Tibial nerve (tissue), 4 donors: ENCODE results near the gene ACBD6. TPM values are rescaled to one million over a fixed set of nuclear protein-coding genes. Genes with fewer than 3 reads are reported as not detected.

Experiments
- DNase-seq, 2 donors: peaks; one replicate each; pipeline ENCODE4 v3.0.0-alpha.2; 2019; ENCODE audit warnings: low spot score in 2 of 2
- H3K27ac ChIP-seq, 4 donors: fragments of 200-600 bp; sonication (generic) in 3 of 4; one replicate each; pipeline ENCODE4 v1.5.1; 2017 to 2019; ENCODE audit warnings: mild to moderate bottlenecking in 1 of 4
- H3K27me3 ChIP-seq, 2 donors: fragments of 200-600 bp; sonication (generic) in 1 of 2; one replicate each; pipeline versions ENCODE4 v1.5.1 to v1.6.0; 2017 to 2019
- H3K36me3 ChIP-seq, 3 donors: fragments of 200-600 bp; sonication (generic); one replicate each; pipeline ENCODE4 v1.5.1; 2018 to 2019
- H3K4me1 ChIP-seq, 4 donors: fragments of 200-600 bp; sonication (generic) in 3 of 4; one replicate each; pipeline ENCODE4 v1.5.1; 2017 to 2019
- H3K4me3 ChIP-seq, 4 donors: fragments of 200-600 bp; sonication (generic) in 3 of 4; one replicate each; pipeline ENCODE4 v1.5.1; 2017 to 2019; ENCODE audit warnings: mild to moderate bottlenecking in 1 of 4, moderate library complexity in 1 of 4
- H3K9me3 ChIP-seq, 4 donors: fragments of 200-600 bp; sonication (generic) in 3 of 4; one replicate each; pipeline ENCODE4 v1.5.1; 2017 to 2019
- EP300 ChIP-seq, 2 donors: sonication (generic); formaldehyde crosslinking; IDR thresholded peaks; one replicate each; pipeline ENCODE4 v1.6.1; 2017; ENCODE audit warnings: antibody characterized with exemption in 2 of 2, mild to moderate bottlenecking in 1 of 2
- POLR2A ChIP-seq, 2 donors: fragments of 450-650 bp; IDR thresholded peaks; one replicate each; pipeline ENCODE4 v1.6.1; 2017; ENCODE audit warnings: antibody characterized with exemption in 2 of 2, mild to moderate bottlenecking in 2 of 2, moderate library complexity in 2 of 2
- WGBS, 2 donors: methylation state at CpG; one replicate each; pipeline ENCODE4 v1.1.5; 2018; 5-methylcytosine and 5-hydroxymethylcytosine counted together
- total RNA-seq, 4 donors: library from RNA; depleted of rRNA; stranded (reverse); fragments of >200 nt; gene quantifications; one replicate each; pipeline ENCODE4 v1.1.0, GENCODE V29; 2016
- TF ChIP-seq, protein P1 (sequence below), 5 experiments: fragments of 200-600 bp in 3 of 5; fragments of 450-650 bp in 2 of 5; sonication (generic) in 3 of 5; IDR thresholded peaks; one replicate each; pipeline ENCODE4 v1.5.1; 2016 to 2019; ENCODE audit warnings: antibody characterized with exemption in 5 of 5, mild to moderate bottlenecking in 3 of 5, moderate library complexity in 2 of 5

Gene ACBD6
- total RNA-seq, 4 donors from 2014 or later, result 55.7 to 61.8 (median 57.2) TPM

DNA sequence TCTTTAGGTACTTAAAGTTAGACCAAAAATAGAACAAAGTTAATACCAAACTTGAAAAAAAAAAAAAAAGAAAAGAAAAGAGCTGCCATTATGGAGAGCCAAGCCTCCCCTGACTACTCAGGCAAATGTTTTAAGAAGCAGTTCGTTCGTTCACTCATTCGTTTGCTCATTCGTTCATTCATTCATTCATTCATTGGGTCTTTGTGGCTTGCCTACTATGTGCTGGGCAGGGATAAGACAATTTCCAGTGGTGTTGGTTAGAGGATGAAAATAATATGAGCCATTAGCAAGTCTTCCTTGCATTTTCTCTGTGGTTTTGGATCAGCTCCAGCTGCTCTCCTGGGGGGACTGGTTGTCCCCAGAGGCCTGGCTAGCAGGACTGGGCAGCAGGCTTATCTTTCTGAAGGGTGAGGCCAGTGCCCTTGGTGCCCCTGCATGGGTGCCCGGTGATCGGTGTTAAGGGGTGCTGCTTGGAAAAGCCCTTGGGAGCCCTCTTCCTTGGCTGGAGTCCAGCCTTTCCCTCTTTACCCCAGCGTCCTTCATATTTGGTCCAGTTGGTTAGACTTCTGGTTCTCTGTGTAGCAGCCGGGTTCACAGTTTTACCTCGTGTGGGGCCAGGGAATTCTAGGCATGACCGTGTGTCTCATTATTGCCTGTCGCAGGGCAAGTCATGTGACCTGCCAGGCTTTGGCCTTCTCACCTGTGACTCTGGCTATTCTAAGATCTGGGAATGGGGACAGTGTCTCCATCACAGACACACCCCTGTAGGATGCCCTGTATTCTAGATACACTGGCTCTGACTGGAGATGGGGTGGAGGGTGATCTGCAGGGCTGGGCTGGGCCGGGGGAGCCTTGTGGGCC lies 239.5 kb downstream of the ACBD6 start:
- 71 to 83% methylated on average over 12 of the region's 12 CpGs for WGBS, 2 donors
- DNase-seq, result no peak
- Histone ChIP-seq H3K4me1 (no peaks in the 10 kb centered on the region), H3K9me3 (no peaks in the 10 kb centered on the region), H3K4me3 (no peak overlapping the region), H3K27me3 (peaks cover 0 to 41% of the 10 kb centered on the region in 2 donors), H3K27ac (no peak overlapping the region), H3K36me3 (no peaks in the 10 kb centered on the region)
- TF ChIP-seq, protein P1, sequence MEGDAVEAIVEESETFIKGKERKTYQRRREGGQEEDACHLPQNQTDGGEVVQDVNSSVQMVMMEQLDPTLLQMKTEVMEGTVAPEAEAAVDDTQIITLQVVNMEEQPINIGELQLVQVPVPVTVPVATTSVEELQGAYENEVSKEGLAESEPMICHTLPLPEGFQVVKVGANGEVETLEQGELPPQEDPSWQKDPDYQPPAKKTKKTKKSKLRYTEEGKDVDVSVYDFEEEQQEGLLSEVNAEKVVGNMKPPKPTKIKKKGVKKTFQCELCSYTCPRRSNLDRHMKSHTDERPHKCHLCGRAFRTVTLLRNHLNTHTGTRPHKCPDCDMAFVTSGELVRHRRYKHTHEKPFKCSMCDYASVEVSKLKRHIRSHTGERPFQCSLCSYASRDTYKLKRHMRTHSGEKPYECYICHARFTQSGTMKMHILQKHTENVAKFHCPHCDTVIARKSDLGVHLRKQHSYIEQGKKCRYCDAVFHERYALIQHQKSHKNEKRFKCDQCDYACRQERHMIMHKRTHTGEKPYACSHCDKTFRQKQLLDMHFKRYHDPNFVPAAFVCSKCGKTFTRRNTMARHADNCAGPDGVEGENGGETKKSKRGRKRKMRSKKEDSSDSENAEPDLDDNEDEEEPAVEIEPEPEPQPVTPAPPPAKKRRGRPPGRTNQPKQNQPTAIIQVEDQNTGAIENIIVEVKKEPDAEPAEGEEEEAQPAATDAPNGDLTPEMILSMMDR (IDR thresholded peaks at IDR 0.05), result no peak
- TF ChIP-seq EP300 (IDR thresholded peaks at IDR 0.05), result no peak
- TF ChIP-seq POLR2A (IDR thresholded peaks at IDR 0.05), result no peak

DNA sequence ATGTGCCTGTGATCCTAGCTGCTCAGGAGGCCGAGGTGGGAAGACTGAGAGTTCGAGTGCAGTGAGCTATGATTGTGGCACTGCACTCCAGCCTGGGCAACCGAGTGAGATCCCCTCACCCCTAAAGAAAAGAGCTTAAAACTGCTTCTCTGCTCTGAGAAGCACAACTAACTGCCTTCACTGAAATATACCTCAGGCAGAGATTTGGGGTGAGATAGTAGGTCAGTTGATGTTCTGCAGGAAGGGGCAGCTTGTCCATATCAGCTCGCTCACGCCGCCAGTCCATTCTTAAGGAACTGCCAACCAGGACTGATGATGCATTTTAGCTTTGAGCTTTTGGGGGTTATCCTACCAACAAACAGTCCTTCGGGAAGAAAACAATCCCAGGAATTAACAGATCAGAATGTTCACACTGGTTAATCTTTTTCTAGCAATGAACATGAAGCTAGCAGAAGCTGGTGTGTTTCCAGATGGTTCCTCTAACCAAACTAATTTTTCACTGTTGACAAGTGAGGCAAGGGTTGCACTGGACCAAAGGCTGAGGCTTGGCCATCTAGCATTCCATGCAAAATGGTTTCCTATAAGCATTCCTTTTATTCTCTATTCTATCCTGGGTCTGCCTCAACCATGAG lies 240.7 kb downstream of the ACBD6 start:
- no peak for DNase-seq
- Histone ChIP-seq H3K27ac (no peak overlapping the region), H3K4me1 (no peaks in the 10 kb centered on the region), H3K27me3 (peaks cover 0 to 54% of the 10 kb centered on the region in 2 donors), H3K9me3 (no peaks in the 10 kb centered on the region), H3K36me3 (no peaks in the 10 kb centered on the region), H3K4me3 (no peak overlapping the region)
- WGBS, 2 donors, result 86 to 91% methylated on average over 7 of the region's 7 CpGs
- TF ChIP-seq POLR2A (IDR thresholded peaks at IDR 0.05), result no peak
- TF ChIP-seq EP300 (IDR thresholded peaks at IDR 0.05), result no peak
- TF ChIP-seq, protein P1 (IDR thresholded peaks at IDR 0.05), result no peak

DNA sequence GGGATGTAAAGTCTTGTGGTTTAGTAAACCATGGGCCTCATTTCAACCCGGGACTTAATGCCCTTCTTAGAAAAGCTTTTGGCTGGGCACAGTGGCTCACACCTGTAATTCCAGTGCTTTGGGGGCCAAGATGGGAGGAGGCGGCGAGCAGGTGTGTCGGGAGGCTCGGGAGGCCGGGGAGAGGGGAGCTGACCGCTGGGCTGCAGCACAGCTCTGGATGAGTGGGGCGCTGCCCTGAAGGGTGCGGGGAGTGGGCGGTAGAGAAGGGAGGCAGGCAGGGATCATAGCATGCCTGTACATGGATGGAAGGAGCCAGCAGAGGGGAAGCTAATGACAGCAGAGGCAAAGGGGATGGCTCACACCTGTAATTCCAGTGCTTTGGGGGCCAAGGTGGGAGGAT lies 241.3 kb downstream of the ACBD6 start:
- Histone ChIP-seq H3K4me3 (no peak overlapping the region), H3K4me1 (no peaks in the 10 kb centered on the region), H3K27ac (no peak overlapping the region), H3K9me3 (no peaks in the 10 kb centered on the region), H3K36me3 (no peaks in the 10 kb centered on the region), H3K27me3 (peaks cover 0 to 60% of the 10 kb centered on the region in 2 donors)
- no peak for TF ChIP-seq EP300 (IDR thresholded peaks at IDR 0.05)
- no peak for TF ChIP-seq POLR2A (IDR thresholded peaks at IDR 0.05)
- 78 to 85% methylated on average over 10 of the region's 10 CpGs for WGBS, 2 donors
- DNase-seq, result no peak

DNA sequence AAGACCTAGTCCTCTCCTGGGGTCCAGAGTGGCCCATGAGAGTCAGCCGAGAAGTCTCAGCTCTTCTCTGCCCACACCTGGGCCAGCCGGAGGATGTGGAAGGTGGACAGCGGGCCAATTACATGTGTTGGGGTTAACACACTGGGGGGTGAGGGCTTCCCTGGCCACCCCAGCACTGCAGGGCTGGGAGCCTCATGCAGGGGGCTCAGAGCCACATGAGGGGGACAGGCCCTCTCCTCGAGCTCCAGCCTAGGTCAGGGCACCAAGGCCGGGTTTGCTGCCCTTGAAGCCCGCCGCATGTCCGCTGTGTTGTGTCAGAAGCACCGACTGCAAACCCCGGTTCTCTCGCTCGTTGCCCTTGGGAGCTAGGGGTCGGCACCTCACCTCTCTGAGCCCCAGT lies 241.8 kb downstream of the ACBD6 start:
- H3K27me3 ChIP-seq, result peaks cover 0 to 65% of the 10 kb centered on the region in 2 donors
- WGBS, 2 donors, result 83 to 88% methylated on average over 13 of the region's 13 CpGs

DNA sequence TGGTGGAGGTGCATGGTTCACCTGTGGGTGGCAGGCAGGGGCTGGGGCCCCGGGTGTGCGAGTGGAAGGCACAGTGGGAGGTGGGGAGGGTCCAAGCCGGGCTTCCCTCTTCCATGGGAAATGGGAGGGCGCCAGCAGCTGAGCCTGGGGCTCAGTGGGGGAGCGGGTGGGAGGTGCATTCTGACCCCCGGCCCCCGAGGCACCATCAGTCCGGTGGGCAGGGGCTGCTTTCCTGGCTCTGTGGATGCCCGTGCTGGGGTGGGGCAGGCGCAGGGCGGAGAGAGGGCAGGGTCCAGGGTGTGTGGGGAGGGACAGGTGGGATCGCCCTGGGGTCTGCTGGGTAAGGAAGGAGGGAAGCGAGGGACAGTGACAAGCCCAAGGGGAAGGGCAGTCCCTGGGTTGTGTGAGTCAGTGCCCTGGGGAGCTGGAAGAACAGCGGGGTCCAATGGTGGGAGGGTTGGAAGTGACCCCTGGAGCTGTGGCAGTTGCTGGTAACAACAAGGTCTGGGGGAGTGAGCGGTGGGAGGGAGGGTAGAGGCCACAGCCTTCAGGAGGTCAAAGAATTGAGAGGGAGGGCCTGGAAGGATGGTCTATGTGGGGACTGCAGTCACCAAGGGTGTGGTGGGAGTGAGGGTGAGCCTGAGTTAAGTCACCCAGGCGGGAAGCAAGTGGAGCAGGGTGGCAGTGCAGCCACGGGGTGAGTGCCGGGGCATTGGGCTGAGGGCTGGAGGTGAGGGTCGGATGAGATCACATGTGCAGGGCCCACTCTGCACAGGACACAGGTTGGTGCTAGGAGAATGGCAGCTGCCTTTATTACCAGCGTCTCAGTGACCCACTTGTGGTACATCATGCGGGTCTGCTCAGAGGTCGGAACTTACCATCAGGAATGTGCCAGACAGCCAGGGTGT lies 242.7 kb downstream of the ACBD6 start:
- TF ChIP-seq, protein P1 (IDR thresholded peaks at IDR 0.05), result no peak
- Histone ChIP-seq H3K4me3 (no peak overlapping the region), H3K9me3 (no peaks in the 10 kb centered on the region), H3K36me3 (no peaks in the 10 kb centered on the region), H3K27me3 (peaks cover 0 to 73% of the 10 kb centered on the region in 2 donors), H3K27ac (no peak overlapping the region), H3K4me1 (no peaks in the 10 kb centered on the region)
- DNase-seq, result no peak
- WGBS, 2 donors, result 77 to 79% methylated on average over 20 to 21 of the region's 22 CpGs

More for the DNA sequence above, 241.8 kb downstream of the ACBD6 start:
- Histone ChIP-seq H3K27ac (no peak overlapping the region), H3K36me3 (no peaks in the 10 kb centered on the region), H3K9me3 (no peaks in the 10 kb centered on the region), H3K4me1 (no peaks in the 10 kb centered on the region), H3K4me3 (no peak overlapping the region)
- no peak for DNase-seq
- TF ChIP-seq POLR2A (IDR thresholded peaks at IDR 0.05) (no peak), EP300 (IDR thresholded peaks at IDR 0.05) (no peak)
- TF ChIP-seq, protein P1 (IDR thresholded peaks at IDR 0.05), result no peak
